Upper lobe of left lung (tissue), 4 donors: ENCODE measurements around the gene CGRRF1.

Experiments
- CTCF ChIP-seq, 6 experiments: fragments of 450-650 bp in 4 of 6; fragments of 200-600 bp in 2 of 6; sonication (generic) in 2 of 6; IDR thresholded peaks; one replicate each; pipeline ENCODE4 v1.5.1; 2016 to 2019; ENCODE audit warnings: antibody characterized with exemption in 6 of 6
- EP300 ChIP-seq, 4 donors: sonication (generic); formaldehyde crosslinking; IDR thresholded peaks; one replicate each; pipeline ENCODE4 v1.5.1; 2017; ENCODE audit warnings: antibody characterized with exemption in 4 of 4, control low read depth in 2 of 4
- POLR2AphosphoS5 ChIP-seq, 2 donors: sonication (generic); formaldehyde crosslinking; IDR thresholded peaks; one replicate each; pipeline ENCODE4 v1.5.1; 2017; ENCODE audit warnings: antibody characterized with exemption in 2 of 2

- TF ChIP-seq CTCF (IDR thresholded peaks at IDR 0.05) (no peak), EP300 (IDR thresholded peaks at IDR 0.05) (no peak), POLR2AphosphoS5 (IDR thresholded peaks at IDR 0.05) (no peak)
These were observed 52.6 kb downstream of the CGRRF1 start for GRCh38 chr14:54562334-54562733.
